Left ventricle myocardium inferior (tissue), 1 donor: ENCODE results near the gene SLC35A3. TPM values are rescaled to one million over a fixed set of nuclear protein-coding genes. Genes with fewer than 3 reads are reported as not detected.

Experiments used
- DNase-seq: peaks from one replicate; pipeline ENCODE4 v3.0.0-alpha.2; 2020
- H3K27ac ChIP-seq: fragments of 200-600 bp; replicated peaks from 2 replicates; pipeline ENCODE4 v1.8.0; 2021
- H3K27me3 ChIP-seq: fragments of 200-600 bp; 2 replicates; pipeline ENCODE4 v1.8.0; 2021; ENCODE audit warnings: low read depth
- H3K36me3 ChIP-seq: fragments of 200-600 bp; 2 replicates; pipeline ENCODE4 v1.8.0; 2021
- H3K4me1 ChIP-seq: fragments of 200-600 bp; 2 replicates; pipeline ENCODE4 v1.8.0; 2021
- H3K4me3 ChIP-seq: fragments of 200-600 bp; 2 replicates; pipeline ENCODE4 v1.8.0; 2021; ENCODE audit warnings: mild to moderate bottlenecking, moderate library complexity
- H3K9me3 ChIP-seq: fragments of 200-600 bp; replicated peaks from 2 replicates; pipeline ENCODE4 v1.8.0; 2021
- intact Hi-C: fragments of 100-400 bp; cut with micrococcal nuclease; formaldehyde crosslinking; loops from one replicate; pipeline ENCODE4 v1.11.0; 2022
- total RNA-seq: library from RNA; stranded (reverse); fragmentation: NEBNext Ultra II Directional; extraction: Animal tissue kit (Norgen Biotek cat#: 25700); gene quantifications from one replicate; pipeline ENCODE4 v1.2.1, GENCODE V29; 2021
- TF ChIP-seq, protein P1 (sequence below): fragments of 200-600 bp; IDR thresholded peaks from 2 replicates; pipeline ENCODE4 v1.8.0; 2021; ENCODE audit warnings: antibody characterized with exemption, mild to moderate bottlenecking, borderline replicate concordance
- donor health status: DM: no; HTN: yes; CAD: no; lungs with severe emphysema.

SLC35A3 gene
- total RNA-seq, 1 donor from 2014 or later: 7.7 TPM

GRCh38 chr1:100053727-100054126 lies 83.9 kb downstream of the SLC35A3 start:
- TF ChIP-seq, protein P1, sequence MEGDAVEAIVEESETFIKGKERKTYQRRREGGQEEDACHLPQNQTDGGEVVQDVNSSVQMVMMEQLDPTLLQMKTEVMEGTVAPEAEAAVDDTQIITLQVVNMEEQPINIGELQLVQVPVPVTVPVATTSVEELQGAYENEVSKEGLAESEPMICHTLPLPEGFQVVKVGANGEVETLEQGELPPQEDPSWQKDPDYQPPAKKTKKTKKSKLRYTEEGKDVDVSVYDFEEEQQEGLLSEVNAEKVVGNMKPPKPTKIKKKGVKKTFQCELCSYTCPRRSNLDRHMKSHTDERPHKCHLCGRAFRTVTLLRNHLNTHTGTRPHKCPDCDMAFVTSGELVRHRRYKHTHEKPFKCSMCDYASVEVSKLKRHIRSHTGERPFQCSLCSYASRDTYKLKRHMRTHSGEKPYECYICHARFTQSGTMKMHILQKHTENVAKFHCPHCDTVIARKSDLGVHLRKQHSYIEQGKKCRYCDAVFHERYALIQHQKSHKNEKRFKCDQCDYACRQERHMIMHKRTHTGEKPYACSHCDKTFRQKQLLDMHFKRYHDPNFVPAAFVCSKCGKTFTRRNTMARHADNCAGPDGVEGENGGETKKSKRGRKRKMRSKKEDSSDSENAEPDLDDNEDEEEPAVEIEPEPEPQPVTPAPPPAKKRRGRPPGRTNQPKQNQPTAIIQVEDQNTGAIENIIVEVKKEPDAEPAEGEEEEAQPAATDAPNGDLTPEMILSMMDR: no peak
- no peaks in the 10 kb centered on the region for H3K27me3 ChIP-seq
- peaks cover 20% of the 10 kb centered on the region for H3K36me3 ChIP-seq
- H3K9me3 ChIP-seq: no peaks in the 10 kb centered on the region
- H3K4me1 ChIP-seq: peaks cover 23% of the 10 kb centered on the region
- intact Hi-C loops: no loop called here
- no peak overlapping the region for H3K4me3 ChIP-seq
- no peak overlapping the region for H3K27ac ChIP-seq
- no peak for DNase-seq

DNA sequence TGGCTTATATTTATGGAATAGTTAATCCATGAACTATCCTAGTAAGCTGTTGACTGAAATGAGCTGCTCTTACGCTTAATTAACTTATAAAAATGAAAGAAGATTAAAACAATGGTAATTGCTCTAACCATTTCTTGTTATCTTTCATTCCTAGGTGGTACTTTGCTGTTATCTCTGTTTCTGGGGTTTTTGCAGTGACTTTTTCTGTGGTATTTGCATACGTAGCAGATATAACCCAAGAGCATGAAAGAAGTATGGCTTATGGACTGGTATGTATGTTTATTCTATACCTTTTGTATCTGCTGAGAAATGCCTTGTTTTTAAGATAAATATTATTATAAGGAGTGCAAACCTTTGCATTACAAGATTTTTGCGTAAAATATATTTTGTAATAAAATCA lies 91.9 kb downstream of the SLC35A3 start:
- Histone ChIP-seq H3K4me1 (peaks cover 15% of the 10 kb centered on the region), H3K27ac (no peak overlapping the region), H3K4me3 (no peak overlapping the region), H3K9me3 (no peaks in the 10 kb centered on the region), H3K27me3 (no peaks in the 10 kb centered on the region), H3K36me3 (peaks cover 67% of the 10 kb centered on the region)
- DNase-seq: no peak
- intact Hi-C loops: no loop called here
- TF ChIP-seq, protein P1: no peak

DNA sequence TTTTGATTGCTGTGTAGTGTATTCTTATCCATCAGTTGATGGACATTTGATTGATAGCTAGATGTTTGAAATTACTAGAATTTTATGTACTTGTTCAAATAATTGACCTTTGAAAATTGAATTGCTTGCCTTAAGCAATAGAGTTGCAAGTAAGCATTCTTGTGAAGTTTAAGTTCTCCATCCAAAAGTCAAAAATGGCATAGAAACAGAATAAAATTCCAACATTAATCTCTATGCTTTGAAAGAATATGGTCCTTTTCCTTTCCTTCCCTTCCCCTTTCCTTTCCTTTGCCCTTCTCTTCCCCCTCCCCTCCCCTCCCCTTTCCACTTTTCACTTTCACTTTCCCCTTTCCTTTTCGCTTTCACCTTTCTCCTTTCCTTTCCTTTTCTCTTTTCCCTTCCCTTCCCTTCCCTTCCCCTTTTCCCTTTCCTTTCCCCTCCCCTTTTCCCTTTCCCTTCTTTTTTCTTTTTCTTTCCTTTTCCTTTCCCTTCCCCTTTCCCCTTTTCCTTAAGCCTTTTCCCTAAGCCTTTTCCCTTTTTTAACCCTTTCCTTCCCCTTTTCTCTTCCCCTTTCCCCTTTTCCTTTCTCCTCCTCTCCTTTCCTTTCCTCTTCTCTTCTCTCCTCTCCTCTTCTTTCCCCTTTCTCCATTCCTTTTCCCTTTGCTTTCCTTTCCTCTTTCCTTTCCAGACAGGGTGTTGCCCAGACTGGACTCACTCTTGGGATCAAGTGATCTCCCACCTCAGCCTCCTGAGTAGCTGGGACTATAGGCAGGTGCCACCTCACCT lies 95.6 kb downstream of the SLC35A3 start:
- intact Hi-C loops: no loop called here
- Histone ChIP-seq H3K9me3 (no peaks in the 10 kb centered on the region), H3K4me1 (peaks cover 15% of the 10 kb centered on the region), H3K27me3 (no peaks in the 10 kb centered on the region), H3K36me3 (peaks cover 76% of the 10 kb centered on the region), H3K27ac (no peak overlapping the region), H3K4me3 (no peak overlapping the region)
- DNase-seq: no peak
- TF ChIP-seq, protein P1: no peak

GRCh38 chr1:100065969-100066227 lies 96.1 kb downstream of the SLC35A3 start:
- H3K9me3 ChIP-seq: no peaks in the 10 kb centered on the region
- no peak for DNase-seq
- no peaks in the 10 kb centered on the region for H3K27me3 ChIP-seq
- no peak overlapping the region for H3K4me3 ChIP-seq
- intact Hi-C loops: no loop called here
- peaks cover 15% of the 10 kb centered on the region for H3K4me1 ChIP-seq
- H3K36me3 ChIP-seq: peaks cover 76% of the 10 kb centered on the region
- TF ChIP-seq, protein P1: no peak
- H3K27ac ChIP-seq: no peak overlapping the region

DNA sequence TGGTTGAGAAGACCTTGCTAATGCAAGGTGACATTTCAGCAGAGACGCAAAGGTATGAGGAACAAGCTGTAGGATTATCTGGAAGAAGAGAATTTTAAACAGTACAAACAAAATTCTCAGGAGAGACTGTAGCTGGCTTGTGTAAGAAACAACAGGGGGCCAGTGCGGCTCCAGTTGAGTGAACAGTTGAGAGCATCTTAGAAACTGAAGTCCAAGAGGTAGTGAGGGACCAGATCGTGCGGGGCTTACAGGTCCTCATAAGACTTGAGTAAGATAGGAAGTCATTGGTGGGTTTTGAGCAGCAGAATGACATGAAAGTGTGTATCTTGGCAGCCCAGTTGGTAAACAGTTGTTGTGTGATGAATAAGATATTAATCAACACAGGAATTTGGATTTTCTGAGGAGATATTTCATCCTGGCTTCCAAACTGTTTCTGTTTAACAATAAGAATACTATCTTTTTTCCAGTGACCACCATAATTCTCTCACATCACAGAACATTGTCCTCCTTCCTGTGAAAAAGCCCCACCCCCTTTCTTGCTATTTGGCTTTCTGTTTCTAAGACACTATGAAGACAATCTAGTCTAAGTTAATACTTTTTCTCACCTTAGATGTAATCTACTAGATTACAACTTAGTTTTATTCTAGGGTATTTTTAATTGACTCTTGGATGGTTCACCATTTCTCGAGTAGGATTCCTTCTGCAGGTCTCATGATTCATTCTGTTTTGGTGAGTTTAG lies 100.6 kb downstream of the SLC35A3 start:
- no peaks in the 10 kb centered on the region for H3K27me3 ChIP-seq
- H3K36me3 ChIP-seq: peaks cover 82% of the 10 kb centered on the region
- no peak for DNase-seq
- H3K4me3 ChIP-seq: no peak overlapping the region
- no peaks in the 10 kb centered on the region for H3K9me3 ChIP-seq
- H3K27ac ChIP-seq: no peak overlapping the region
- peaks cover 5% of the 10 kb centered on the region for H3K4me1 ChIP-seq
- TF ChIP-seq, protein P1: no peak
- intact Hi-C loops: no loop called here
